ENCODE measurements around the gene DNAH8.
A peak's percentile ranks its signal among the peaks of the same experiment; 100 is the strongest.

The DNAH8 gene

GRCh38 chr6:38678178-38678760 lies 36.8 kb upstream of the DNAH8 start:
- peak; percentile 40 for DNase-seq (ENCODE audit: extremely low spot score)
- POLR2A ChIA-PET: no interaction called here
- CTCF ChIA-PET: interaction anchor here (1.4 to 1.6 kb wide), 2 partner anchors 108 to 154 kb away, joined by 3 read pairs; no protein-coding TSS in a partner anchor
- no peak for TF ChIP-seq CTCF (IDR thresholded peaks at IDR 0.05; ENCODE audit: control extremely low read depth, extremely low read depth, low read depth, missing control alignments)

GRCh38 chr6:38679668-38680067 lies 35.4 kb upstream of the DNAH8 start:
- POLR2A ChIA-PET: no interaction called here

DNA sequence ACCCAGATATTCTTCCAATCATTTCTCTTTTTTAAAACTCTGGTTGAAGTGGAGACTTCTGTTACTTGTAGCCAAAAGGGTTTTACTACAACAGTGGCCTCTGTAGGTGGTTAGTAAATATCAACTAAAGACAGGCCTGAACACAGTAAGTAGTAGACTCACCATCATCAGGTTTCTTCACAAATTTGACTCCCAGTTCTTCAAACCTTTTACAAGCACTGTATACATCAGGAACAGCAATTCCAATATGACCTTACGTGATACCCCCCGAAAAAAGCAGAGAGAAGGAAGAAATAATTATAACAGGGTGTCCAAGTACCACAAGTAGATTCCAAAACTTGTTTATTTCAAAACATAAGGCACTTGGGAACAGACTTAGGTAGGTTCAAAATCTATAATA lies 33.3 kb upstream of the DNAH8 start:
- ChIA-PET POLR2A (no interaction called here), CTCF (interaction anchor here (0.9 to 1.3 kb wide), 3 partner anchors 11 to 188 kb away, joined by 3 to 4 read pairs (median 3); no protein-coding TSS in a partner anchor)
- TF ChIP-seq CTCF (IDR thresholded peaks at IDR 0.05; ENCODE audit: control extremely low read depth, extremely low read depth, low read depth, missing control alignments): no peak

More at GRCh38 chr6:38679668-38680067, 35.4 kb upstream of the DNAH8 start:
- TF ChIP-seq CTCF (IDR thresholded peaks at IDR 0.05; ENCODE audit: control extremely low read depth, extremely low read depth, low read depth, missing control alignments): no peak
- CTCF ChIA-PET: interaction anchor here (1.0 to 1.6 kb wide), 3 partner anchors 55 to 155 kb away, joined by 3 read pairs; no protein-coding TSS in a partner anchor
- DNase-seq (ENCODE audit: extremely low spot score): no peak

DNA sequence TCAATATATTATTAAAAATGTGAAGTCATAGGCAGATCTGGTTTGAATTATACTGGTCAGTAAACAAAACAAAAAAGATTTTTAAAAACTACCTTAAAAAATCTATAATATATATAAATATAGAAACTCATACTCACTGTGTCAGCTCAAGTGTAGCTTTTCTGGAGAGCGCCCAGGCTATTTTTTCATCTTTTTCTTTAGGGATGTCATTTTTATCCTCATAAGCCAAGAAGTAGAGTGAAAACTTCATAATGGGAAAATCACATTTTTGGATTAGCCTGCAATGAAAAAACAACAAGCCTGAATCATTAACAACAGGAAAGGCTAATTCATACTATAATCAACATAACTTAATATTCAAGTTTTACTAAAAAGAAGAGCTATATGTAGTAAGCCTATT lies 30.9 kb upstream of the DNAH8 start:
- no peak for TF ChIP-seq CTCF (IDR thresholded peaks at IDR 0.05; ENCODE audit: control extremely low read depth, extremely low read depth, low read depth, missing control alignments)
- POLR2A ChIA-PET: no interaction called here
- CTCF ChIA-PET: no interaction called here
- no peak for DNase-seq (ENCODE audit: extremely low spot score)

More for the DNA sequence above, 33.3 kb upstream of the DNAH8 start:
- no peak for DNase-seq (ENCODE audit: extremely low spot score)

GRCh38 chr6:38684904-38685303 lies 30.2 kb upstream of the DNAH8 start:
- ChIA-PET POLR2A (no interaction called here), CTCF (no interaction called here)
- TF ChIP-seq CTCF (IDR thresholded peaks at IDR 0.05; ENCODE audit: control extremely low read depth, extremely low read depth, low read depth, missing control alignments): no peak
- no peak for DNase-seq (ENCODE audit: extremely low spot score)

DNA sequence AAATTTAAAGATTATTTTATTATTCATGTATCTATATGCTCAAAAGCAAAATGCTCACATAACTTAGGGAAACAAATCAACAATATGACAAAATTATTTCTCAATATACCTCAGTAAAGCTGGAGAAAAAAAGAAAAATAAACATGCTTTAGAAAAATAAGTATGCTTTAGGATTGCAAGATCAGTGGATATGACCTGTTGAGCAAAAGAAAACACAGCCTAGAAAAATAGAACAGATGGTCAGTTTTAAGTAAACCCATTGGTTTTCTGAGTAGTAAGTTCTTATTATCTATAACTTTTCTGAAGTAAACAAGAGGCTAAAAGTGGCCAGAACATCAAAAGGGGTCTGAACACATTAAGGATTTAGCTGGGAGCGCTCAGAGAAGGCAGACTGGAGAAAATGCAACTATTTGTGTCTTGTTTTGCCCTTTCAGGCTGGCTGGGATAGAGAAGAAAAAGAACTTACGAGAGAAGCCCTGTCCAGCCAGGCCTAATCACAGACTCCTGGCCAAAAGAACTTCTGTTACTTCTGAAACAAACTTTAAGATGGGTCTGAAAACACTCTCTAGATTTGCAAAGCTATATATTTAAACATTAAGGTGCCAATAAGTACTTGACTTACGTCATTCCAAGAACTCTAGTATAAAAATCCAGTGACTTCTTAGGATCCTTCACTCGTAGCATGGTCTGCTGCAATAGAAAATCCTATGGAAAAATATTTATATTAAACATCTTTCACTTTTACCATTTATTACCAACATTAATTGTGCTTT lies 28.7 kb upstream of the DNAH8 start:
- DNase-seq (ENCODE audit: extremely low spot score): no peak
- ChIA-PET CTCF (interaction anchor here (1.7 kb wide), 1 partner anchor 11 kb away, joined by 5 read pairs; no protein-coding TSS in a partner anchor), POLR2A (interaction anchor here (0.5 kb wide), 1 partner anchor 1262 kb away, joined by 4 read pairs; no protein-coding TSS in a partner anchor)
- TF ChIP-seq CTCF (IDR thresholded peaks at IDR 0.05; ENCODE audit: control extremely low read depth, extremely low read depth, low read depth, missing control alignments): no peak

All from GM10248 (cell line).